DLD1 (cell line): ENCODE results near the gene ARGFX.
"Not testable (repeated sequence)": the region's sequence is repeated elsewhere in the genome, so short reads cannot be mapped to it uniquely, and the experiment has no call there.

Experiments used
- in situ Hi-C: cut with HindIII; loops from 2 replicates; pipeline ENCODE4 v1.10.0; 2017; ENCODE audit warnings: low sequenced_read_pairs

ARGFX gene

GRCh38 chr3:121598564-121598963, 30.8 kb downstream of the ARGFX start:
- in situ Hi-C loops = no loop called here

DNA sequence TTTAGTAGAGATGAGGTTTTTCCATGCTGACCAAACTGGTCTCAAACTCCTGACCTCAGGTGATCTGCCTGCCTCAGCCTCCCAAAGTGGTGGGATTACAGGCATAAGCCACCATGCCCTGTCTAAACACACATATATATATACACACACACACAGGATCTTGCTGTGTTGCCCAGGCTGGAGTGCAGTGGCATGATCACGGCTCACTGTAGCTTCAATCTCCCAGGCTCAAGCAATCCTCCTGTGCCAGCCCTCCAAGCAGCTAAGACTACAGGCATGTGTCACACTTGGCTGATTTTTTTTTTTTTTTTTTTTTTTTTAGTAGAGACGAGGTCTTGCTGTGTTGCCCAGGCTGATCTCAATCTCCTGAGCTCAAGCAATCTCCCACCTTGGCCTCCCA, 32.2 kb downstream of the ARGFX start:
- in situ Hi-C loops = not testable (repeated sequence)

- in situ Hi-C loops = no loop called here
Measured at GRCh38 chr3:121601212-121601812, 33.6 kb downstream of the ARGFX start.

DNA sequence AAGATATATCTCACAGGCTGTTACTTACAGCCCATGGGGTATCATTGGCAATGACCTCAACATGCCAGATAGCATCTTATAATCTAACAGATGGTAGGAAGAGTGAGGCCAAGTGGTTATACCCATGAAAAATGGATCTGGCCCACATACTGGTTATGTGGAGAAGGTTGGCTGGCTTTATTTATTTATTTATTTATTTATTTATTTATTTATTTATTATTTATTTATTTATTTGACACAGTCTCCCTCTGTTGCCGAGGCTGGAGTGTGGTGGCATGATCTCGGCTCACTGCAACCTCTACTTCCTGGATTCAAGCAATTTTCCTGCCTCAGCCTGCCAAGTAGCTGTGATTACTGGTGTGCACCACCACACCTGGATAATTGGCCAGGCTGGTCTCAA, 37.0 kb downstream of the ARGFX start:
- in situ Hi-C loops = no loop called here

DNA sequence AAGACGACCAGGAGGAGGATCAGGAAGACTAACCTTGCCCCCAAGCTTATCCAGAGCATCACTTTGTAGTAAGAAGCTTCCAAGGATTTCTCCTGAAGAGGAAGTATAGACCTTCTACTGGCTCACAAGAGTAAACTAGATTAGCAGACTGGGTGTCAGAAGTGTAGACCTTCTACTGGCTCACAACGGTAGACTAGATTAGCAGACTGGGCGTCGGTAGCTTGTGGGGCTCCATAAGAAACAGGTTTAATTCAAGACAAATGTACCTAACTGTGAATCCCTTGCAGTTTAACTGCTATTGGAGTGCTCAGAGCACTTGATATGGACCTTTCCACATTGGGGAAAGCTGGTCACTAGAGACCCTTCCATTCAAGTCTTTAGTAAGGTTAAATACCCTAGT, 38.4 kb downstream of the ARGFX start:
- in situ Hi-C loops = no loop called here
